Cardiac muscle cell (in vitro differentiated cells and primary cell): ENCODE measurements around the gene SPOP. TPM values are rescaled to one million over a fixed set of nuclear protein-coding genes. Genes with fewer than 3 reads are reported as not detected.
A peak's percentile ranks its signal among the peaks of the same experiment; 100 is the strongest.

Experiments
- DNase-seq, 2 donors: peaks; one replicate each; pipeline versions ENCODE4 v3.0.0 to v3.0.0-alpha.2; 2010 to 2017; ENCODE audit warnings: low read depth in 1 of 2, low spot score in 1 of 2
- H3K27ac ChIP-seq: fragments of 200-600 bp; sonication (generic); 2 replicates; pipeline ENCODE4 v1.5.1; 2016
- H3K27me3 ChIP-seq: fragments of 200-600 bp; sonication (generic); 2 replicates; pipeline ENCODE4 v1.6.0; 2016; ENCODE audit warnings: control low read depth
- H3K36me3 ChIP-seq: fragments of 200-600 bp; sonication (generic); 2 replicates; pipeline ENCODE4 v1.5.1; 2016; ENCODE audit warnings: control low read depth
- H3K4me1 ChIP-seq: fragments of 200-600 bp; sonication (generic); 2 replicates; pipeline ENCODE4 v1.8.1; 2017; ENCODE audit warnings: low read depth, mild to moderate bottlenecking, mixed run types
- H3K4me3 ChIP-seq: fragments of 200-600 bp; sonication (generic); 2 replicates; pipeline ENCODE4 v1.5.1; 2016; ENCODE audit warnings: mild to moderate bottlenecking
- H3K9me3 ChIP-seq: fragments of 200-600 bp; sonication (generic); 2 replicates; pipeline ENCODE4 v1.5.1; 2017; ENCODE audit warnings: low read depth, mild to moderate bottlenecking, control low read depth
- CTCF ChIP-seq: IDR thresholded peaks from 2 replicates; pipeline ENCODE4 v1.5.1; 2012; ENCODE audit warnings: low read depth, mild to moderate bottlenecking, low read length
- polyA plus RNA-seq: library from polyadenylated mRNA; unstranded; fragments of >200 nt; fragmentation: Nextera tagmentation; extraction: Ambion mirVana; gene quantifications from 2 replicates; pipeline ENCODE4 v1.2.1, GENCODE V29; 2016
- total RNA-seq: library from RNA; depleted of rRNA; stranded (reverse); fragments of >200 nt; gene quantifications from 2 replicates; pipeline ENCODE4 v1.2.3, GENCODE V29; 2016

Gene SPOP
- total and polyA plus RNA-seq, 2 experiments from 2014 or later = 54.4 to 111 TPM

- DNase-seq = no peak
- Histone ChIP-seq H3K27ac (no peak overlapping the region), H3K36me3 (no peaks in the 10 kb centered on the region), H3K27me3 (no peaks in the 10 kb centered on the region), H3K4me1 (peaks cover 4% of the 10 kb centered on the region), H3K4me3 (no peak overlapping the region), H3K9me3 (no peaks in the 10 kb centered on the region)
- TF ChIP-seq CTCF = no peak
Measured at GRCh38 chr17:49583226-49583625, 94.7 kb downstream of the SPOP start.

GRCh38 chr17:49582789-49583188 lies 95.1 kb downstream of the SPOP start:
- no peaks in the 10 kb centered on the region for H3K27me3 ChIP-seq
- H3K4me3 ChIP-seq = no peak overlapping the region
- H3K27ac ChIP-seq = no peak overlapping the region
- no peak for DNase-seq
- TF ChIP-seq CTCF = no peak
- no peaks in the 10 kb centered on the region for H3K9me3 ChIP-seq
- peaks cover 4% of the 10 kb centered on the region for H3K4me1 ChIP-seq
- no peaks in the 10 kb centered on the region for H3K36me3 ChIP-seq

- H3K27ac ChIP-seq = no peak overlapping the region
- H3K4me3 ChIP-seq = no peak overlapping the region
- H3K4me1 ChIP-seq = peaks cover 7% of the 10 kb centered on the region
- no peaks in the 10 kb centered on the region for H3K27me3 ChIP-seq
- H3K36me3 ChIP-seq = no peaks in the 10 kb centered on the region
- TF ChIP-seq CTCF = no peak
- no peaks in the 10 kb centered on the region for H3K9me3 ChIP-seq
- DNase-seq = no peak
Measured at GRCh38 chr17:49582055-49582722, 95.7 kb downstream of the SPOP start.

- Histone ChIP-seq H3K27ac (no peak overlapping the region), H3K4me3 (no peak overlapping the region), H3K36me3 (no peaks in the 10 kb centered on the region), H3K9me3 (no peaks in the 10 kb centered on the region), H3K27me3 (no peaks in the 10 kb centered on the region), H3K4me1 (peaks cover 8% of the 10 kb centered on the region)
- TF ChIP-seq CTCF = no peak
- DNase-seq = no peak
Measured at GRCh38 chr17:49581648-49581998, 96.3 kb downstream of the SPOP start.

GRCh38 chr17:49580981-49581647 lies 96.8 kb downstream of the SPOP start:
- H3K36me3 ChIP-seq = no peaks in the 10 kb centered on the region
- peaks cover 8% of the 10 kb centered on the region for H3K4me1 ChIP-seq
- no peak overlapping the region for H3K27ac ChIP-seq
- H3K9me3 ChIP-seq = no peaks in the 10 kb centered on the region
- DNase-seq = peak in 1 of 2 donors; percentile 36
- TF ChIP-seq CTCF = no peak
- H3K4me3 ChIP-seq = no peak overlapping the region
- no peaks in the 10 kb centered on the region for H3K27me3 ChIP-seq
